RKO (cell line): ENCODE measurements around the gene MAPKAPK3.
A peak's percentile ranks its signal among the peaks of the same experiment; 100 is the strongest.

Experiments used
- DNase-seq: peaks from one replicate; pipeline ENCODE4 v3.0.0-alpha.2; 2016; ENCODE audit warnings: low spot score

MAPKAPK3 gene

DNA sequence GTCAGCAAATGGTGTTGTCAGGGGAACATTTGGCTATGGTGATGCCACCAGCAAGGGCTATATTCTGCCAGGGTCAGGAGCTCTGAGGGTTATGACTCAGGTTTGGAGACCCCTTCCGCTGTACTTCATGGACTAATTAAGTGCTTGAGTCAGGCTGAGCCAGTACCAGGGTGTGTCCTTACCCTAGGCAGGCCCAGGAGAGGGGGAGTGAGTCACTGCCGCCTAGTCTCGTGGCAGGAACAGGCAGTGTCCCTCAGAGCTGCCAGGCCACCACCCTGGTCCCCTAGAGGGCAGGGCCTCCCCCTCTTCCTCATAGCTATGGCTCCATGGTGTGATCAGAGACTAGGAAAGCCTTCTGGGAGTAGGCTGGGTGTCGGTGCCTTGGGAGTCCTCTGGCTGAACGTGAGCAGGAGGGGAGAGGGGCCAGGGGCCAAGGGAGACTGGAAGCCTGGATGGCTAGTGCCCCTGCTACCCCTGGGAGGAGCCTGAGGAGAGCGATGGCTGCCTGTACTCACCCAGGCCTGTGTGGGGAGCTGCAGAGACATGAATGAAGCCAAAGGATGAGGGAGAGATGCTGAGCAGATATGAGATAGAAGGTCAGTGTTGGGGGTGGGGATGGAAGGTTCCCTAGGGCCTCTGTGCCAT is 10.6 kb downstream of the MAPKAPK3 start:
- DNase-seq: peak; percentile 87

DNA sequence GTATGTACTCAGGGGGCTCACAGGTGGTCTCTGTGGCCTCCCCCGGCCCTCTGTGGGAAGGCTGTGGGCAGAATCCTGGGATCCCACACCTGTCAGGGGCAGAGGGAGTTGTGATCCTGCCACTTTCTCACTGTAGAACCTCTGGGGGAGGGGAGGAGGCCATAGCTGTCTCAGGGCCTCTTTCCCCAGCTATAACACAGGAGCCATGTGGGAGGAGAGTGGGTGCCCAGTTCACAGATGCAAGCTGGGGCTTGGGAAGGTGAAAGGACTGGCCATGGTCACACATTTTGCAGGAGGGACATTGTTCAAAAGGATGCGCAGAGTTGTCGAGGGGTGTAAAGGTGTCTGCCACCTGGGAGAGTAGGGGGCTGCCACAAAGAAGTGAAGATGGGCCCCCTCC is 11.7 kb downstream of the MAPKAPK3 start:
- DNase-seq: no peak

DNA sequence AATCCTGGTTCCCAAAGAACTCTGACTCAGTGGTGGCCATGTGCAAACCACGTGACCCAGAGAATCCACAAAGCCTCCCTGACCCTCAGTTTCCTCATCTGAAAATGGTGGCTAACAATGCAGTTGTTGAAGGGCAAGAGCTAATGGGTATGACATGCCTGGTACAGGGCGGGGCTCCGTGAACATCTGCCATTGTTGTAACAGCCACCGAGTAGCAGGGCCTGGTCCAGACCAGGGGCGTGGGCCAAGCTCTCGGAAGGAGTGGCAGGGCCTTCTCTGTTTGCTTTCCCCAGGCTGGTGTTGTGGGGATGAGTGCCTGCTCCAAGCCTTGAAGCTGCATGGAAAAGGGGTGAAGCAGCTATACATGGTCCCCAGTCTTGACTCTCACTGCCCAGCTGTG is 13.4 kb downstream of the MAPKAPK3 start:
- DNase-seq: no peak

DNA sequence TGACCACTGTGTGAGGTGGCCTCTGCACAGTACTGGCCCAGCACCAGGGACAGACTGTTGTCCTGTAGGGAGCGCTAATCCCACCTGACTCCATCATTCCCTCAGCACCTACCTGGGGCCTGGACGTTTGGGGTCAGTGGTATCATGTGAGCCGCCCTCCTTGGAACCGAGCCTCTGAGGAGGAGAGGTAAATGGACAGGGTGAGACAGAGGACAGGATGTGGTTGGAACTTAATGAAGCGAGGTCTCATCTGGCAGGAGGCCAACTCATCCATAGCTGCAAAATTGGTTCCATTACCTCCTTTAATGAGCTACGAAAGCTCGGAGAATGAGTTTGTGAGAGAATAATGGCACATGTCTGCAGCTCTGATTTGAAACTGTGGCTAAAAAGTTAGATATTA is 13.9 kb downstream of the MAPKAPK3 start:
- DNase-seq: no peak

DNA sequence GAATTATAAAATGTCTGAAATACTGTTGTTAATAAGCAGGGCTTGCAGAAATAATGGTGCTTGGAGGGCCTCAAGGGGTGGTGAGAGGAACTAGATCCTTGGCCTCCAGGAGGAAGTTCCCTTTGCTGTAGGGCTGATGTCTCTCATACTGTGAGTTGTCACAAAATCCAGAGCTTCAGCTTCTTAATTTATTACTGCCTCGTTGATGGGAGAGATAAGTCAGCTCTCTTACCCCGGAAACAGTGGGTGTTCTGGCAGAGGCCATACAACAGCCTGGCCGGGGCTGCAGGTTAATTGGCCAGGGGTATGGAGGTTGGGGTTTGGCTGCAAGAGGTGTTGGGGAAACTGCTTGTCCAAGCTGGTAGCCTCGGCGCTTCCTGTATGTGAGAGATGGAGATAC is 15.5 kb downstream of the MAPKAPK3 start:
- no peak for DNase-seq

DNA sequence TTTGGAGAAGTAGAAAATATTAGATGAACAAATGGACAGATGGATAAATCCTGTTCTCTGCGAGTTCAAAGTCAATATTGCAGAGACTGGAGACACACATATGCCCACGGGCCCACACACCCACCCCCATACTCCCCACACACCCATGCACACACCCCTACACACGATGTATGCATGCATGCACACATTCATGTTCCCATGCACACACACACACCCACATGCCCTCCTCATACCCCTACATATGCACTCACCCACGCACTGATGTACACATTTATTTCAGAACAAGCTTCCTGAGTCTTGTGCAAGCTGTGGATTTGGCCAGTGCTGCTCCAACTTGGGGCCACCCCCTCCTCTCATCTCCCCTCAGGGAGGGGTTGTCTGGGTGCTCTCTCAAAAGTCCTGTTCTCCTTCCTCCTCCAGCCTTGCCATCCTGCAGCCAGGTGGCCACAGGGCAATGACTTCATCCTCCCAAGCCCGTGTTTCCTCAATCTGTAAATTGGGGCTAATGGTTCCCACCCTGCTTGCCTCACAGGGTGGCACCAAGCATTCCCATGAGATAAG is 16.4 kb downstream of the MAPKAPK3 start:
- no peak for DNase-seq

DNA sequence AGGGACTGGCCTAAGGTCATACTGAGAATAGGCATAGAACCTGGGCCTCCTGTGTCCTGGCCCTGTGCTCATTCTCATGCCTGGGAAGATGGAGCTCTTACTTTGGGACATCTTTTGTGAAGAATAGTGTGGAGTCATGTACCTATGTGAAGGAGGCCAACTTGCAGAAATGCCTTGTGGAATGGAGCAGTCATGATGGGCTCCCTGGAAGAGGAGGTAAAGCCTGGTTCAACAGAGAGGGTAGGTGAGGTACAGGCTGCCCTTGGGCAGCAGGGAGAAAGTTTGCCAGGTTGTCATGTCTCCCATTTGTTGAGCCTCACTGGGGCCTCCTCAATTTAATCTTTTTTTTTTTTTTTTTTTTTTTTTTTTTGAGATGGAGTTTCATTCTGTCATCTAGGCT is 18.1 kb downstream of the MAPKAPK3 start:
- DNase-seq: no peak

DNA sequence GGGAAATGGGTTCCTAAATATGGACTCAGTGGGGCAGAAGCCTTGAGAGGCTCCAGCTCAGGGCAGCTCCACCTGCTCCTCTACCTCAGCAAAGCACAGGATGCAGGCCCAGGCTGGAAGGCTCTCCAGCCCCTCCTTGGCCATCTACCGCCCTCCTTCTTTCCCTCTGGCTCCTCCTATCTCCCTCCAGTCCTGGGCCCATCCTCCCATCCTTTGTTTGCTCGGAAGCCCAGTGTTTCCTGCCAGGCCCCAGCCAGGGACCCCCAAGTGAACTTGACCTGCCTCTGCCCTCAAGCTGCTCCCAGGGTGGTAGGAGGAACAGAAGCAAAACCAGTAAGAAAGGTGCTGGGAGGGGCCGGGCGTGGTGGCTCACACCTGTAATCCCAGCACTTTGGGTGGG is 20.1 kb downstream of the MAPKAPK3 start:
- DNase-seq: no peak

DNA sequence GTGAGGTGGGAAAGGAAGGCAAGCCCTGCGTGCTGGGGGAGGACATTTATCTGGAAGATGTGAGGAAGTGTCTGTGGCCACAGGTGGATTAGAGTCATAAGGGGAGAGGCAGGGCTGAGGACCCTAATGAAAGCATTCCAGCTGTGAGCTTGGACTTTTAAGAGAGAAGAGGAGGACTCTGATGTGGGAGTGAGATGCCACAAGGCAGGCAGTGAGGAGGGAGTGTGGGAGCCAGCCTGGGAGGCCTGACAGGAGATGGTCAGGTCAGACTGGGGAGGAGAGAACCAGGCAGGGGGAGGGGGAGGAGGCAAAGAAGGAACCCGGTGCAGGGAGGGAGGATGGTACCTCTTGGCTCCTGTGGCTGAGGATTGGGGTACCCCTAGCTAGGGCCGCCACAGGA is 21.0 kb downstream of the MAPKAPK3 start:
- no peak for DNase-seq

DNA sequence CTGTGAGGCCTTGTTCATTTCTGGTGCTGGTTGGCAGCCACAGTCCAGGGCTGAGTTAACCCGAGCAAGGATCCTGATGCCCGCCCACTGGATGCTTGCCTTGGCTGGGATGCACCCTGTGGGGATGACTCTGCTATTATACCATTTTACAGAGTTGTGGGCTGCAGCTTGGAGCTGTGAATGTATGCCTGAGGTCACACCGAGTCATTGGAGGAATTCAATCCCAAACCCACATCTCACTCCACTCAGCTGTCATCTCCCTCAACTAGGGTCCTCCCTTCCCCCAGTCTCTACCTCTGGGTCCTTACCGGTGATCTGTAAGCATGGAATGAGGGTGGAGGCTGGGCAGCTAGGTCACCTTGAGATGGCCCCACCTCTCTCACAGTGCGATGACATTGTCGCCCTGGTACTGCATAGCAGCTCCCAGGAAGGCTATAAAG is 22.1 kb downstream of the MAPKAPK3 start:
- DNase-seq: peak; percentile 72

DNA sequence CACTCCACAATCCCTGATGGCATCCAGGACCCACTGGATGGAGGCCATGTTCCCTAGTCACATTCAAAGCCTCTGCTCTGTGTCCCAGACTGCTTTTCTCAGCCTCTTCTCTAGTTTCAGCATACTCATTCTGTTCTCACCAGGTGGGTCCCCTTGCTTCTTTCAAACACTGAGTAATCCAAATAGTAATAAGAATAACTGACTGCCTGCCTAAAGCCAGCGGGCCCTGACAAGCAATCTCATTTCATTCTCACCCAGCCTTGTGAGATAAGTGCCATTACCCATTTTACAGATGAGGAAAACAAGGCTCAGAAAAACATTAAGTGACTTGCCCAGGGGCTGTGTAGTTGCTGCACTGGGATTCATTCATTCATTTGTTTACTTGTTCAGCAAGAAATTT is 25.4 kb downstream of the MAPKAPK3 start:
- no peak for DNase-seq

DNA sequence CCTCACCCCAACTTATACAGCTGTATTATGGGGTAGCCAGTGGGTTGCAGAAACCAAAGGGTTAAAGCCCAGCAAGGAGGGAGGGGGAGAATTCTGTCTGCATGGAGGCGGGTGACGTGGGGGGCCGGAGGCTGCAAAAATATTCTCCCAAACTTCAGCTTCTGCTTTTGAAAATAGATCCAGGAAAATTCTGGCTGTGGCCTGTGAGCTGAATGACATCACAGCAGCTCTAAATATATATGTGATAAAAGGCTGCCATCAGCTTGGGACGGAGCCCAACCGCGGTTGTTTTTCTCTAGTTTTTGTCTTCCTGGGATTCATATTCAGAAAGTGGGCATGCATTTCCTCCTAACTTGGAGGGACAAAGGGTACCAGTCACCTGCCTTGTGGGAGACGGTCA is 27.6 kb downstream of the MAPKAPK3 start:
- DNase-seq: no peak

DNA sequence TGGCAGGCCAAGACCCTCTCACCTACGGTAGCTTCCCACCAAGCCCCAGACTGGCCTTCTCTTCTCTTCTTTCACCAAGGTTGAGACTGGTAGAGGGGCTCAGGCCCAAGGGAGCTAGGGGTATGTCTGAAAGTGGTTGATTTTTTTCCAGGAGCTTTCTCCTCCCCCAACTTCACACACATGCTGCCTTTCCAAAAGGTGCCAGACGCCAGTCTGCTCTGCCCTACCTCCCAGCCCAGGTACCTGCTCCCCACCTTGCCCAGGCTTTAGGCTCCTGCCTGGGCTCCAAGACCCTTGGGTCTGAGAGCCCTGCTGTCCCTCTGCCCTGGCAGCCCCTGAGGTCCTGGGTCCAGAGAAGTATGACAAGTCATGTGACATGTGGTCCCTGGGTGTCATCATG is 28.4 kb downstream of the MAPKAPK3 start:
- DNase-seq: no peak

DNA sequence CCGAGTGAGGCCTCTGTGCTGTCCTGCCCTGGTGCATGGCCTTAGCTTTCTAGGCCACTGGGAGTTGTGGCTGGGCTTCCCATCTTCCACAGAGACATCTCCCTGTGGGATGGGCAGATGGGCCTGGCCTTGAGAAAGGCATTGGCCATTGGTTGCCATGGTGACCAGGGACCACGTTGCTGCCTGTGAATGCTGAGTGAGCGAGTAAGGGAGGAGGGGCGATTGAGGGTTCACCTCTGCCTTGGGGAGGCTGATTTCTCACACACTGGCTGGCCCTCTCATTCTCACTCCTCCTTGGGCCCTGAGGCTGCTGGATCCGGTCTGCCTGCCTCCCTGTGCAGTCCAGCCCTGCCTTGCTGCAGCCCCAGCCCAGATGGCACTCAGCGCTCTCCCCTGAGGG is 31.4 kb downstream of the MAPKAPK3 start:
- no peak for DNase-seq

DNA sequence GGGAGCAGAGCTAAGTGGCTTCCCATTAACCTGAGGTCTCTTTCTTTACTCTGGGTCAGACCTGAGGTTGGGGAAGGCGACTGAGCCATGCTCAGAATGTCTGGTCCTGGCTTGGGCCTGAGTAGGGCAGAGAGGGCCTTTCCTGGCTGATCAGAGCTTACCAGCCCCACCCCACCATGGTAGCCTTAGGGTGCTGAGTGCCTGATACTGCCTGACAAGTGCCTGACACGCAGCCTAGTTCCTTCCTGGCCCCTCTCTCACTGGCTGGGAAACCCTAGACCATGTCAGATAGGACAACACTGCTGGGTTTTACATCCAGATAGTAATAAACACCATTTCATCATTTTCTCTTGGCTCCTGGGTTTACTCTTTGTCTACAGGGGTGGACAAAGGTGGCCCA is 32.0 kb downstream of the MAPKAPK3 start:
- DNase-seq: no peak

DNA sequence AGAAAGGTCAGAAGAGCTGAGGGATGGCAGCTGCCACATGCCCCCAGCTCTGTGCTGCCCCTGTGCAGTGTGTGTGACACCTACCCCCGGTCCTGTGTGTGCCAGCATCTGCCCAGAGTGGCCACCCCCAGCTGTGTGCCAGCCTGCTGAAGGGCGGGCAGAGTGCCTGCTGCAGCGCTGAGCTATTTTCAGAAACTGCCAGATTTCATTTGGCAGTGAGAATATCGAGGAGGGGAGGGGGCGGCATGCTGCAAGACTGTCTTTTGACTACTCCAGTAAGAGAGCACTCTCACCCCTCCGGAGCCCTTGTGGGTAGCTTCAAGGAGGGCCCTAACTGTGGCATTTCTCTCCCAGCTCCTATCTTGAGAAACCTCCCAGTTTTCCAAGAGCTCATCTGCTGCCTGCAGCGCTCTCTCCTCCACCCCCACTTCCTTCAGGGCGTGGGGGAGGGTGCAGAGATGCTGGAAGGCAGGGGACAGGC is 32.5 kb downstream of the MAPKAPK3 start:
- DNase-seq: no peak

DNA sequence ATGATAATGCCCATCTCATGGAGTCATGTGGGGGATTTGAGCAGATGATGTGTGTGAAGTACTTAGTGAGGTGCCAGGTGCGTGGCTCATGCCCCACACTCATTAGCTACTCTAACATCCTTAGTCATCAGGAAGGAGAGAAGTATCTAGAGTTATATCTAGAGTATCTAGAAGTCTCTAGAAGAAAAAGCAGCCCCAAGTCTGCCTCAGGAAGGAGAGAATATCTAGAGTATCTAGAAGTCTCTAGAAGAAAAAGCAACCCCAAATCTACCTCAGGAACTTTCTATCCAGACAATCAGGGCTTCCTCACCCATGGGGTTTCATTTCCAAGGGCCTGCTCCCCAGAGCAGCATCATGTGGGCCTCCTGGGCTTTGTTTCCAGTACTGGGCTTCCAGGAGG is 33.1 kb downstream of the MAPKAPK3 start:
- no peak for DNase-seq

DNA sequence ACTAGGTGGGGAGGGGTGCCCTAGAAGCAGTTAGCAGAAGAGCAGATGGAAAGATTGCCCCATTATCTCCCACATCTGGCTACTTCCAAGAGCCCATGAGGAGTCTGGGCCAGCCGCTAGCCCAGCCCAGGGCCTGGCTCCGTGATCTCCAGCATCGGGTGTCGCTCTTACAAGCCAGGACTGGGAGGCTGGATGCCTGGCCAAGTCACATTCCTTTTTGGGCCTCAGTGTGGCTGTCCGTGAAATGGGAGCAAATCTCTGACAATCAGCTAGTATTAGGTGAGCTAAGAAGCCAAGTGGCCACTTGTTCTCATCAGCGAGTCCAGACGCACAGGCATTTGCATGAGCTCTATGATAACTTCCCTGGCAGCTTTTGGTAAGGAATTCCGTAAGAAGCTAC is 34.5 kb downstream of the MAPKAPK3 start:
- no peak for DNase-seq

DNA sequence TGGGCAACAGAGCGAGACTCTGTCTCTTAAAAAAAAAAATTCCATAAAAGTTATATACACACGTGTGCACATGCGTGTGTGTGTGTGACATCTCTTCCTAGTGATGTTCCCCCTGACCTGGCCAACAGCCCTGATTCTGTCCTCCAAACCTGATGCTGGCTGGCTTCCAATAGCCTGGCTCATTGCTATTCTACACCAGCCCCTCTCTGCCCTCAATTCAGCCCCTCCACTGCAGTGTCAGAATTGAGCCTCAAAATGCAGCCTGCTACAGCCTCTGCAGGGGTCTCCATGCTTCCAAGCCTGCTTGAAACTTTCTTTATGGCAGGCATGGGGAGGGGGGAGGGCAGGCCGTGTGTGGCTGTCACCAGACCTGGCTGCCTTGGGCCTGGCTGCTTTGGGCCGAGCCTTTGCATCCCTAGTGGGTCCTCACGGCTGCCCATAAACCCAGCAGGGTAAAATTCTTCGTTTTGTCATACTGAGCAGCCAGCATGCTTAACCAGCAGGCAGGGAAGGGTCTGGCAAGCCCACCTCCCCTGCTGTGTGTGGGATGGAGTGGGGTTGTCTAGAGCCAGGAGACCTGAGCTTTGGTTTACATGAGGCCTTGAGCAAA is 35.1 kb downstream of the MAPKAPK3 start:
- no peak for DNase-seq

DNA sequence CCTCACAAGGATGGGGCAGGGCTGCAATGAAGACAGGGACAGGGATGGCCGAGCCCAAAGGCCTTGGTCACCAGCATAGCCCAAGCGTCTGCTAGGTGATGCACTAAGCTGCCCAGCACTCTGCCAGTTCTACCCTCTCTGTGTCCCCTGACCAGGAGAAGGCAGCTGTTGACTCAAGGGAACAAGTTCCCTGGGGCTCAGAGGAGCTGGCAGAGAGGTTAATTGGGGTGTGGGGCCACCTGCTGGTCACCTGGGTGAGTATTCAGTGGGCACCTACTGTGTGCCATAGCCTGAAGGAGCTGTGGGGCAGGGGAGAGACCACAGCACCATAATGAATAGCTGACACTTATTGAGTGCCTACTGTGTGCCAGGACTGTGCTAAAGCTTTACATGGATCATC is 35.8 kb downstream of the MAPKAPK3 start:
- peak; percentile 32 for DNase-seq

DNA sequence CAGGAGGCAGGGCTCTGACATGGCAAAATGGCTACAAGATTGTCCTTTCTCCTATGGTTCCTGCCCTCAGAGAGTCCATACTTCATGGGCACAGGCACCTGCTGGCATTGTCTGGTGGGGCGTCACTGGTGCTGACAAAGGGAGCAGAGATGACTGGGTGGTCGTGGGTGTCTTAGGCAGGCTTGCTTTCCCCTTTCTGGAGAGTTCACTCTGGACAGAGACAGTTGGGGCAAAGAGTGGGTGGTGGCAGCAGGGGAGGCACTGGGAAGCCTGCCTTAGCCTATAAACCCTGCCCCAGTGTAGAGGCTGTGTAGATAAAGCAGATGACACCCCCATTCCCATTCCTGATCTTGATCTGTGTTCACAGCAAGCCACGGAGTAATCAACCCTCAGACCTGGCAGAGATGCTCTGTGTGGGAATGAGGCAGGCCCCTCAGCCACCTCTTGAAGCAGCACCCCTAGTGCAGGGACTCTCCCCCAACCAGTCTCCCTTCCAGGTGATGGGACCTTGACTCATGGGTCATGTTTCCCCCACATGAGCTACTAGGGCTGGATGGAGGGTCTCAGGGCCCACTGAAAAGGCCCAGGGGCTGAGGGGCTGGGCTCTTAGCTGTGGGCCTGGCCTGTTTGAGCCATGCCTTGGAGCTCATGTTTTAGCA is 37.1 kb downstream of the MAPKAPK3 start:
- no peak for DNase-seq

DNA sequence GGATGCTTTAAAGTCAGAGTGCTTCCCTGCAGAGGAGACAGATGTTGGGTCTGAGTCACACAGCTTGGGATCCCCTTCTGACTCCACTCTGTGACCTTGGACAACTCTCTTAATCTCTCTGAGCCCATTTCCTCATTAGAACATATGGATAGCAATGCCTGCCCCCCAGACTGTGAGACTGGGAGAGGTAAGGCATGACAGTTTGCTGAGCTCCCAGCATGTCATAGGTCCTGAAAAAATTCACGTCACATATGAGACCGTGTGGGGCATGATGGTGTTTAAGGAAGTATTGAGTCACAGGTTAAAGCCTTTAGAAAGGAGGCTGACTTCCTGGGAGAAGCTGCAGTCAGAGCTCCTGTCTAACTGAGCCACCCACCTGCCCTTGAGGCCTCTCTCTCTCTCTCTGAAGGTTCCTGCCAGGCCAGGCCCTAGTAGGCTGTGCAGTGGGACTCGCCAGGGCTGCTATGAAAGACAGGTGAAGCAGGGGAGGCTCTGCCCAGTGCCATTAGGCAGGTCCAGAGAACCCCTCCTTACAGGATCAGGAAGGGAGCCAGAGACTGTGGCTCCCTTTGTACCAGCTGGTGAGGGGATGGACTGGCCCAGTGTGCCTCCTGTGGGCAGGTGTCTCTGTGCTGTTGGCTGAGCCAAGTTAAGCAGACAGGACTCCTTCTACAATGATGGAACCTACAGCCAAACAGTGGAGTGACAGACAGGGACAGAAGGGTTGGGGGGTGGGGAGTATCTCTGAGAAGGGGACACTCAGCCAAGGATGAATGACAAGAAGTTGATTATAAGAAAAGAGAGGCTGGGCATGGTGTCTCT is 38.3 kb downstream of the MAPKAPK3 start:
- DNase-seq: peak; percentile 5
